ENCODE results near the gene EFCAB6.

Gene EFCAB6

GRCh38 chr22:43707648-43708047 is 104.5 kb downstream of the EFCAB6 start:
- Histone ChIP-seq H4K8ac (ENCODE audit: low read depth, low read length) (no peak overlapping the region), H3K9me3 (ENCODE audit: insufficient read depth, low read depth, low read length) (peaks cover 4% of the 10 kb centered on the region), H2BK5ac (ENCODE audit: low read depth, low read length, poor library complexity) (no peak overlapping the region), H3K4ac (ENCODE audit: low read depth, low read length) (no peak overlapping the region), H2BK120ac (ENCODE audit: insufficient read depth, low read length, poor library complexity) (no peak overlapping the region), H2AK5ac (ENCODE audit: low read length) (no peak overlapping the region), H3K18ac (ENCODE audit: low read length) (no peak overlapping the region), H4K12ac (ENCODE audit: low read depth, low read length) (no peak overlapping the region), H3K36me3 (ENCODE audit: control insufficient read depth in 1 of 2, insufficient read depth in 2 of 2, low read length in 2 of 2) (no peaks in the 10 kb centered on the region), H3K23ac (ENCODE audit: low read length) (no peak overlapping the region), H3K27me3 (ENCODE audit: insufficient read depth, low read length) (no peaks in the 10 kb centered on the region), H3K14ac (ENCODE audit: low read length) (no peak overlapping the region), H4K91ac (ENCODE audit: low read depth, low read length) (no peak overlapping the region), H3K4me1 (ENCODE audit: control insufficient read depth in 1 of 2, insufficient read depth in 2 of 2, low read length in 2 of 2) (no peaks in the 10 kb centered on the region), H3K27ac (ENCODE audit: low read depth, low read length) (no peak overlapping the region), H2AFZ (ENCODE audit: insufficient read depth, low read length, poor library complexity) (no peak overlapping the region), H3K4me2 (ENCODE audit: low read length) (no peak overlapping the region), H2BK12ac (ENCODE audit: low read length) (no peak overlapping the region), H3K9ac (ENCODE audit: low read length) (no peak overlapping the region), H3K79me2 (ENCODE audit: control insufficient read depth, insufficient read depth, low read length, poor library complexity) (no peaks in the 10 kb centered on the region), H3K79me1 (ENCODE audit: low read length) (no peaks in the 10 kb centered on the region), H3K4me3 (ENCODE audit: low read depth, low read length) (no peak overlapping the region)
- WGBS (ENCODE audit: extremely low coverage, insufficient coverage, insufficient read length), result no CpG with 5 or more reads among the region's 3 CpGs
- DNase-seq, result no peak

GRCh38 chr22:43706571-43707328 is 105.4 kb downstream of the EFCAB6 start:
- Histone ChIP-seq H3K4me3 (ENCODE audit: low read depth, low read length) (no peak overlapping the region), H2BK5ac (ENCODE audit: low read depth, low read length, poor library complexity) (no peak overlapping the region), H2AFZ (ENCODE audit: insufficient read depth, low read length, poor library complexity) (no peak overlapping the region), H3K23ac (ENCODE audit: low read length) (no peak overlapping the region), H2BK120ac (ENCODE audit: insufficient read depth, low read length, poor library complexity) (no peak overlapping the region), H3K79me2 (ENCODE audit: control insufficient read depth, insufficient read depth, low read length, poor library complexity) (no peaks in the 10 kb centered on the region), H4K12ac (ENCODE audit: low read depth, low read length) (no peak overlapping the region), H3K9me3 (ENCODE audit: insufficient read depth, low read depth, low read length) (peaks cover 5% of the 10 kb centered on the region), H3K27ac (ENCODE audit: low read depth, low read length) (no peak overlapping the region), H3K14ac (ENCODE audit: low read length) (no peak overlapping the region), H3K27me3 (ENCODE audit: insufficient read depth, low read length) (no peaks in the 10 kb centered on the region), H3K36me3 (ENCODE audit: control insufficient read depth in 1 of 2, insufficient read depth in 2 of 2, low read length in 2 of 2) (no peaks in the 10 kb centered on the region), H2BK12ac (ENCODE audit: low read length) (no peak overlapping the region), H3K4ac (ENCODE audit: low read depth, low read length) (no peak overlapping the region), H2AK5ac (ENCODE audit: low read length) (no peak overlapping the region), H3K79me1 (ENCODE audit: low read length) (no peaks in the 10 kb centered on the region), H3K9ac (ENCODE audit: low read length) (no peak overlapping the region), H3K4me1 (ENCODE audit: control insufficient read depth in 1 of 2, insufficient read depth in 2 of 2, low read length in 2 of 2) (no peaks in the 10 kb centered on the region), H4K91ac (ENCODE audit: low read depth, low read length) (no peak overlapping the region), H4K8ac (ENCODE audit: low read depth, low read length) (no peak overlapping the region), H3K4me2 (ENCODE audit: low read length) (no peak overlapping the region), H3K18ac (ENCODE audit: low read length) (no peak overlapping the region)
- WGBS (ENCODE audit: extremely low coverage, insufficient coverage, insufficient read length), result no CpG with 5 or more reads among the region's 4 CpGs
- no peak for DNase-seq

- H3K79me2 ChIP-seq (ENCODE audit: control insufficient read depth, insufficient read depth, low read length, poor library complexity), result no peaks in the 10 kb centered on the region
- H3K23ac ChIP-seq (ENCODE audit: low read length), result no peak overlapping the region
- H4K8ac ChIP-seq (ENCODE audit: low read depth, low read length), result no peak overlapping the region
- no CpG with 5 or more reads among the region's 3 CpGs for WGBS (ENCODE audit: extremely low coverage, insufficient coverage, insufficient read length)
- H3K18ac ChIP-seq (ENCODE audit: low read length), result no peak overlapping the region
- no peaks in the 10 kb centered on the region for H3K4me1 ChIP-seq (ENCODE audit: control insufficient read depth in 1 of 2, insufficient read depth in 2 of 2, low read length in 2 of 2)
- H3K9ac ChIP-seq (ENCODE audit: low read length), result no peak overlapping the region
- H3K4me3 ChIP-seq (ENCODE audit: low read depth, low read length), result no peak overlapping the region
- H3K36me3 ChIP-seq (ENCODE audit: control insufficient read depth in 1 of 2, insufficient read depth in 2 of 2, low read length in 2 of 2), result no peaks in the 10 kb centered on the region
- H2BK120ac ChIP-seq (ENCODE audit: insufficient read depth, low read length, poor library complexity), result no peak overlapping the region
- H3K9me3 ChIP-seq (ENCODE audit: insufficient read depth, low read depth, low read length), result peaks cover 5% of the 10 kb centered on the region
- no peak for DNase-seq
- no peak overlapping the region for H3K14ac ChIP-seq (ENCODE audit: low read length)
- H4K91ac ChIP-seq (ENCODE audit: low read depth, low read length), result no peak overlapping the region
- H2AK5ac ChIP-seq (ENCODE audit: low read length), result no peak overlapping the region
- no peaks in the 10 kb centered on the region for H3K79me1 ChIP-seq (ENCODE audit: low read length)
- H2AFZ ChIP-seq (ENCODE audit: insufficient read depth, low read length, poor library complexity), result no peak overlapping the region
- H2BK12ac ChIP-seq (ENCODE audit: low read length), result no peak overlapping the region
- no peak overlapping the region for H4K12ac ChIP-seq (ENCODE audit: low read depth, low read length)
- H3K27ac ChIP-seq (ENCODE audit: low read depth, low read length), result no peak overlapping the region
- no peak overlapping the region for H3K4me2 ChIP-seq (ENCODE audit: low read length)
- H2BK5ac ChIP-seq (ENCODE audit: low read depth, low read length, poor library complexity), result no peak overlapping the region
- no peaks in the 10 kb centered on the region for H3K27me3 ChIP-seq (ENCODE audit: insufficient read depth, low read length)
- no peak overlapping the region for H3K4ac ChIP-seq (ENCODE audit: low read depth, low read length)
These were observed 106.0 kb downstream of the EFCAB6 start for GRCh38 chr22:43706151-43706550.

- no peak overlapping the region for H2BK120ac ChIP-seq (ENCODE audit: insufficient read depth, low read length, poor library complexity)
- H3K23ac ChIP-seq (ENCODE audit: low read length), result no peak overlapping the region
- H4K91ac ChIP-seq (ENCODE audit: low read depth, low read length), result no peak overlapping the region
- no peak overlapping the region for H4K8ac ChIP-seq (ENCODE audit: low read depth, low read length)
- H3K4me2 ChIP-seq (ENCODE audit: low read length), result no peak overlapping the region
- no peak overlapping the region for H3K4ac ChIP-seq (ENCODE audit: low read depth, low read length)
- no peaks in the 10 kb centered on the region for H3K79me2 ChIP-seq (ENCODE audit: control insufficient read depth, insufficient read depth, low read length, poor library complexity)
- H2AK5ac ChIP-seq (ENCODE audit: low read length), result no peak overlapping the region
- DNase-seq, result no peak
- no peak overlapping the region for H3K27ac ChIP-seq (ENCODE audit: low read depth, low read length)
- H3K18ac ChIP-seq (ENCODE audit: low read length), result no peak overlapping the region
- no peaks in the 10 kb centered on the region for H3K27me3 ChIP-seq (ENCODE audit: insufficient read depth, low read length)
- no peak overlapping the region for H3K4me3 ChIP-seq (ENCODE audit: low read depth, low read length)
- no peak overlapping the region for H2BK12ac ChIP-seq (ENCODE audit: low read length)
- no peak overlapping the region for H3K14ac ChIP-seq (ENCODE audit: low read length)
- no CpG with 5 or more reads among the region's 2 CpGs for WGBS (ENCODE audit: extremely low coverage, insufficient coverage, insufficient read length)
- H2BK5ac ChIP-seq (ENCODE audit: low read depth, low read length, poor library complexity), result no peak overlapping the region
- no peaks in the 10 kb centered on the region for H3K36me3 ChIP-seq (ENCODE audit: control insufficient read depth in 1 of 2, insufficient read depth in 2 of 2, low read length in 2 of 2)
- no peaks in the 10 kb centered on the region for H3K79me1 ChIP-seq (ENCODE audit: low read length)
- peaks cover 5% of the 10 kb centered on the region for H3K9me3 ChIP-seq (ENCODE audit: insufficient read depth, low read depth, low read length)
- no peak overlapping the region for H4K12ac ChIP-seq (ENCODE audit: low read depth, low read length)
- H3K9ac ChIP-seq (ENCODE audit: low read length), result no peak overlapping the region
- H2AFZ ChIP-seq (ENCODE audit: insufficient read depth, low read length, poor library complexity), result no peak overlapping the region
- no peaks in the 10 kb centered on the region for H3K4me1 ChIP-seq (ENCODE audit: control insufficient read depth in 1 of 2, insufficient read depth in 2 of 2, low read length in 2 of 2)
These were observed 108.1 kb downstream of the EFCAB6 start for GRCh38 chr22:43704051-43704450.
